H1 (cell line): Measurements from ENCODE around the gene GALNT17. TPM values are rescaled to one million over a fixed set of nuclear protein-coding genes. Genes with fewer than 3 reads are reported as not detected.

Source experiments
- BACH1 ChIP-seq: IDR thresholded peaks from 2 replicates; pipeline ENCODE4 v1.6.1; 2012; ENCODE audit warnings: low read length, improper control_type of control experiment
- polyA plus RNA-seq, 7 experiments: library from polyadenylated mRNA; depleted of rRNA in 3 of 7; stranded (reverse) in 5 of 7; unstranded in 2 of 7; fragments of >200 nt in 5 of 7; fragments of 200-250 nt in 2 of 7; gene quantifications; 1 replicate in 5 of 7; 2 replicates in 1 of 7; 4 replicates in 1 of 7; pipeline versions ENCODE4 v1.2.1 to v1.2.3, GENCODE V29; 2011 to 2013; ENCODE audit warnings: missing spikeins in 2 of 7, mixed read lengths in 2 of 7
- total RNA-seq: library from RNA; stranded (reverse); fragmentation: NEBNext Ultra II Directional; extraction: Animal tissue kit (Norgen Biotek cat#: 25700); gene quantifications from 2 replicates; pipeline ENCODE4 v1.2.1, GENCODE V29; 2021
- TF ChIP-seq, protein P1 (sequence below): IDR thresholded peaks from 2 replicates; pipeline ENCODE4 v1.6.1; 2012; ENCODE audit warnings: low read length, inconsistent platforms

GALNT17 gene
- total and polyA plus RNA-seq, 2 of the 8 experiments (the other 6 are each of a cell fraction or from before 2014, with no cell fraction given), result 37.7 to 47.0 TPM

DNA sequence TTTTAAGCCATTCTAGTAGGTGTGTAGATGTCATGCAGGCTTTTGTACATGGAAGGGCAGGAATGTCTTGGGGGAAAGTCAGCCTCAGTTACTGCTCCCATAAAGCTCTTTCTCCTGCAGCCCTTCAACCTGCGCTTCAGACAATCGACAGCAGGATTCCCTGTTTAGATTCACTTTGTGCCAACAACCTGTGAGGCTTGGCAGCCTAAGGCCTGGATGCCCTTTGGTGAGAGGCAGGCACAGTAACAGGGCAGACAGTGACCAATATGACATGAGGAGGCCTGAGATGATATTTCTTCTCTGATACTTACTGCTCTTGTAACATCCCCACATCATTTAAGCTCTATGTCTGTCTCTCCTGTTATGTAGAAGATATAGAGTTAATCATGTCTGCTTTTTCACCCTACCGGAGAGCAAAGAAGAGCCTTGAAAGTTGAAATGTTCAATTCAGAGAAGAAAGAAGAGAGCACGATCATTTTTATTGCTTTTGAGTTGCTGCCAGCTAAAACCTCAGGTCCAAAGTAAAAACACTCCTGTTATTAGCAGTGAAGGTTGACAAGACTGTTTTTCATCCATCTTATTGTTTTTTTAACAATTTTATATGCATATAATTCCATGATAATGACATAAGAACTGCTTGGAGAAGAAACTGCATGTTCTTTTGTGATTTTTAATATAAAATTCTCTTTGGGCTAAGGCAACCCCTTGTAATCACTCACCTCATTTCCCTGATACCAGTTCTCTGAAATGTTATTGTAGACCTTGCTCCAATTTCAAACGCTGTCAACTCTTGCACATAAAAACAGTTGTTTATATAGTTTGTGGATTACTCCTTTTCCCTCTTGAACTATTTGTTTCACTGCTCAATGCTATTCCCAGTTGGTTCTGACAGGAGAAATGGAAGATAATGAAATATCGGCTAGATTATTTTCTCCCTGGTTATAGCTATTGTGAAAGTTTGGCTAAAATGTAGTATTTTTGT, 140.9 kb downstream of the GALNT17 start (continued):
- TF ChIP-seq, protein P1, sequence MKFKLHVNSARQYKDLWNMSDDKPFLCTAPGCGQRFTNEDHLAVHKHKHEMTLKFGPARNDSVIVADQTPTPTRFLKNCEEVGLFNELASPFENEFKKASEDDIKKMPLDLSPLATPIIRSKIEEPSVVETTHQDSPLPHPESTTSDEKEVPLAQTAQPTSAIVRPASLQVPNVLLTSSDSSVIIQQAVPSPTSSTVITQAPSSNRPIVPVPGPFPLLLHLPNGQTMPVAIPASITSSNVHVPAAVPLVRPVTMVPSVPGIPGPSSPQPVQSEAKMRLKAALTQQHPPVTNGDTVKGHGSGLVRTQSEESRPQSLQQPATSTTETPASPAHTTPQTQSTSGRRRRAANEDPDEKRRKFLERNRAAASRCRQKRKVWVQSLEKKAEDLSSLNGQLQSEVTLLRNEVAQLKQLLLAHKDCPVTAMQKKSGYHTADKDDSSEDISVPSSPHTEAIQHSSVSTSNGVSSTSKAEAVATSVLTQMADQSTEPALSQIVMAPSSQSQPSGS, result no peak
- no peak for TF ChIP-seq BACH1
